Parathyroid adenoma (tissue), 2 donors: Measurements from ENCODE around the gene POU3F1.

Experiments
- H2AFZ ChIP-seq: fragments of 300-600 bp; sonication (generic); one replicate; pipeline ENCODE4 v1.7.0; 2017; ENCODE audit warnings: antibody characterized with exemption, mild to moderate bottlenecking
- H3K27ac ChIP-seq: fragments of 300-600 bp; sonication (generic); one replicate; pipeline ENCODE4 v1.7.0; 2017
- H3K27me3 ChIP-seq: fragments of 300-600 bp; sonication (generic); one replicate; pipeline ENCODE4 v1.7.0; 2017; ENCODE audit warnings: low read length; ENCODE audit not compliant: control insufficient read depth, insufficient read depth
- H3K36me3 ChIP-seq: fragments of 300-600 bp; sonication (generic); one replicate; pipeline ENCODE4 v1.7.0; 2017; ENCODE audit warnings: low read length; ENCODE audit not compliant: control insufficient read depth, insufficient read depth
- H3K4me1 ChIP-seq: fragments of 300-600 bp; sonication (generic); one replicate; pipeline ENCODE4 v1.7.0; 2017; ENCODE audit warnings: control low read depth
- H3K4me2 ChIP-seq: fragments of 300-600 bp; sonication (generic); one replicate; pipeline ENCODE4 v1.7.0; 2017; ENCODE audit warnings: low read length
- H3K4me3 ChIP-seq: fragments of 300-600 bp; sonication (generic); one replicate; pipeline ENCODE4 v1.7.0; 2017; ENCODE audit warnings: low read depth, low read length
- H3K79me2 ChIP-seq: fragments of 300-600 bp; sonication (generic); one replicate; pipeline ENCODE4 v1.7.0; 2017; ENCODE audit warnings: control low read depth
- H3K9ac ChIP-seq: fragments of 300-600 bp; sonication (generic); one replicate; pipeline ENCODE4 v1.7.0; 2017; ENCODE audit warnings: mild to moderate bottlenecking
- H3K9me3 ChIP-seq: fragments of 300-600 bp; sonication (generic); one replicate; pipeline ENCODE4 v1.7.0; 2017; ENCODE audit warnings: low read length; ENCODE audit not compliant: control insufficient read depth
- CTCF ChIP-seq: fragments of 300-600 bp; sonication (generic); IDR thresholded peaks from one replicate; pipeline ENCODE4 v1.7.0; 2017; ENCODE audit warnings: antibody characterized with exemption, mild to moderate bottlenecking
- donor health status: primary hyperparathyroidism.

POU3F1 gene

GRCh38 chr1:38087676-38088075 lies 41.1 kb upstream of the POU3F1 start:
- H3K79me2 ChIP-seq: no peaks in the 10 kb centered on the region
- no peak overlapping the region for H2AFZ ChIP-seq
- no peak overlapping the region for H3K4me2 ChIP-seq
- TF ChIP-seq CTCF: no peak
- H3K27ac ChIP-seq: no peak overlapping the region
- no peaks in the 10 kb centered on the region for H3K36me3 ChIP-seq
- H3K4me1 ChIP-seq: no peaks in the 10 kb centered on the region
- H3K9me3 ChIP-seq: no peaks in the 10 kb centered on the region
- H3K4me3 ChIP-seq: no peak overlapping the region
- no peaks in the 10 kb centered on the region for H3K27me3 ChIP-seq
- no peak overlapping the region for H3K9ac ChIP-seq

GRCh38 chr1:38085666-38086330 lies 39.2 kb upstream of the POU3F1 start:
- TF ChIP-seq CTCF: no peak
- H3K4me3 ChIP-seq: no peak overlapping the region
- H3K27ac ChIP-seq: no peak overlapping the region
- no peaks in the 10 kb centered on the region for H3K9me3 ChIP-seq
- H3K79me2 ChIP-seq: no peaks in the 10 kb centered on the region
- no peak overlapping the region for H3K4me2 ChIP-seq
- no peaks in the 10 kb centered on the region for H3K4me1 ChIP-seq
- no peaks in the 10 kb centered on the region for H3K27me3 ChIP-seq
- H3K36me3 ChIP-seq: no peaks in the 10 kb centered on the region
- H3K9ac ChIP-seq: no peak overlapping the region
- H2AFZ ChIP-seq: no peak overlapping the region

GRCh38 chr1:38084700-38085099 lies 38.1 kb upstream of the POU3F1 start:
- no peak for TF ChIP-seq CTCF
- Histone ChIP-seq H3K36me3 (no peaks in the 10 kb centered on the region), H3K4me1 (no peaks in the 10 kb centered on the region), H2AFZ (no peak overlapping the region), H3K27ac (no peak overlapping the region), H3K79me2 (no peaks in the 10 kb centered on the region), H3K9ac (no peak overlapping the region), H3K9me3 (no peaks in the 10 kb centered on the region), H3K4me3 (no peak overlapping the region), H3K4me2 (no peak overlapping the region), H3K27me3 (no peaks in the 10 kb centered on the region)

GRCh38 chr1:38084113-38084512 lies 37.5 kb upstream of the POU3F1 start:
- no peak for TF ChIP-seq CTCF
- Histone ChIP-seq H3K27ac (no peak overlapping the region), H3K27me3 (no peaks in the 10 kb centered on the region), H3K4me2 (no peak overlapping the region), H3K4me3 (no peak overlapping the region), H3K36me3 (no peaks in the 10 kb centered on the region), H3K4me1 (no peaks in the 10 kb centered on the region), H3K9me3 (no peaks in the 10 kb centered on the region), H3K9ac (no peak overlapping the region), H3K79me2 (no peaks in the 10 kb centered on the region), H2AFZ (no peak overlapping the region)

GRCh38 chr1:38083541-38083940 lies 36.9 kb upstream of the POU3F1 start:
- no peak overlapping the region for H2AFZ ChIP-seq
- H3K9ac ChIP-seq: no peak overlapping the region
- H3K4me1 ChIP-seq: no peaks in the 10 kb centered on the region
- no peak for TF ChIP-seq CTCF
- H3K9me3 ChIP-seq: no peaks in the 10 kb centered on the region
- no peak overlapping the region for H3K27ac ChIP-seq
- H3K27me3 ChIP-seq: no peaks in the 10 kb centered on the region
- H3K36me3 ChIP-seq: no peaks in the 10 kb centered on the region
- H3K79me2 ChIP-seq: no peaks in the 10 kb centered on the region
- no peak overlapping the region for H3K4me2 ChIP-seq
- H3K4me3 ChIP-seq: no peak overlapping the region
